Fibroblast of mammary gland (primary cell): ENCODE measurements around the gene MYB.

Experiments
- DNase-seq: peaks from one replicate; pipeline ENCODE4 v3.0.0-alpha.2; 2010; ENCODE audit warnings: low read depth
- H3K4me3 ChIP-seq: 2 replicates; pipeline ENCODE4 v1.5.1; 2011; ENCODE audit warnings: low read depth, mild to moderate bottlenecking, low read length, moderate library complexity; ENCODE audit not compliant: control insufficient read depth
- TF ChIP-seq, protein P1 (sequence below): conservative IDR thresholded peaks from 2 replicates; pipeline ENCODE4 v1.5.1; 2011; ENCODE audit warnings: low read depth, low read length, inconsistent platforms; ENCODE audit not compliant: control insufficient read depth, insufficient read depth

The MYB gene

DNA sequence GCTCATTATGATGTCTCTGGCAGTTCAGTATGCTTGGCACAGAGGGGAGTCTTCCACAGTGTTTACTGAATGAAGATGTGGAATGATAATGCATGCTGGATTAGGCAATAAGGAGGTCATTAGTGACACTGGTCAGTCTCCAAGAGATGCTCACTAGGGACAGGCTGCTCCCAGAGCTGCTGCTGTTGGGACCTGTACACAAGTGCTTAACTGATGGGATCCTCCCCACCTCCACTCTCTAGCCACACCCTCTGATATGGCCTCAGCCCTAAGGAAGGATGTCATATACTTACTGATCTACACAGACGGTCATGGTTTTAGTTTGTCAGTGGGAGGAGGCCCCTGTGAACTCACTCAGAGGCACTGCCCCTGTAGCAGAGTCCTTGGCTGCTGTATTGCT is 73.4 kb downstream of the MYB start:
- H3K4me3 ChIP-seq: no peak overlapping the region
- TF ChIP-seq, protein P1, sequence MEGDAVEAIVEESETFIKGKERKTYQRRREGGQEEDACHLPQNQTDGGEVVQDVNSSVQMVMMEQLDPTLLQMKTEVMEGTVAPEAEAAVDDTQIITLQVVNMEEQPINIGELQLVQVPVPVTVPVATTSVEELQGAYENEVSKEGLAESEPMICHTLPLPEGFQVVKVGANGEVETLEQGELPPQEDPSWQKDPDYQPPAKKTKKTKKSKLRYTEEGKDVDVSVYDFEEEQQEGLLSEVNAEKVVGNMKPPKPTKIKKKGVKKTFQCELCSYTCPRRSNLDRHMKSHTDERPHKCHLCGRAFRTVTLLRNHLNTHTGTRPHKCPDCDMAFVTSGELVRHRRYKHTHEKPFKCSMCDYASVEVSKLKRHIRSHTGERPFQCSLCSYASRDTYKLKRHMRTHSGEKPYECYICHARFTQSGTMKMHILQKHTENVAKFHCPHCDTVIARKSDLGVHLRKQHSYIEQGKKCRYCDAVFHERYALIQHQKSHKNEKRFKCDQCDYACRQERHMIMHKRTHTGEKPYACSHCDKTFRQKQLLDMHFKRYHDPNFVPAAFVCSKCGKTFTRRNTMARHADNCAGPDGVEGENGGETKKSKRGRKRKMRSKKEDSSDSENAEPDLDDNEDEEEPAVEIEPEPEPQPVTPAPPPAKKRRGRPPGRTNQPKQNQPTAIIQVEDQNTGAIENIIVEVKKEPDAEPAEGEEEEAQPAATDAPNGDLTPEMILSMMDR: no peak
- DNase-seq: no peak

DNA sequence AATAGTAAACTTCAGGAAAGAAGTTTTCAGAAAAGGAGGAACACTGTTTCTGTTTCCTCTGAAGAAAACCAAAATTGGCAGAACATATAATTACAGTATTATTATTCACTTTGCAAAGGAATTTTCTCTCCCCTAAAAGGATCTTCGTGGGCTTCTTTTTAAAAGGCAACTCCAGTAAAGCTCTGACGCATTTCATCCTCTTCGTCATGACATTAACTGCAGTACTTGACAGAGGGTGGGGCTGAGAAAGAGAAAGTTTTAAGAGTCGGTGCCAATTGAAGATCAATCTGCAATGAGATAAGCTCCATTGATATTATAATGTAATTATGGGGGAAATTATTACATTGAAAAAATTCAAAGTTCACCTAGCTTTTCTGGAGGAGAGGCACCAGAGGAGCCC is 75.8 kb downstream of the MYB start:
- TF ChIP-seq, protein P1: no peak
- peak; percentile 50 for DNase-seq

DNA sequence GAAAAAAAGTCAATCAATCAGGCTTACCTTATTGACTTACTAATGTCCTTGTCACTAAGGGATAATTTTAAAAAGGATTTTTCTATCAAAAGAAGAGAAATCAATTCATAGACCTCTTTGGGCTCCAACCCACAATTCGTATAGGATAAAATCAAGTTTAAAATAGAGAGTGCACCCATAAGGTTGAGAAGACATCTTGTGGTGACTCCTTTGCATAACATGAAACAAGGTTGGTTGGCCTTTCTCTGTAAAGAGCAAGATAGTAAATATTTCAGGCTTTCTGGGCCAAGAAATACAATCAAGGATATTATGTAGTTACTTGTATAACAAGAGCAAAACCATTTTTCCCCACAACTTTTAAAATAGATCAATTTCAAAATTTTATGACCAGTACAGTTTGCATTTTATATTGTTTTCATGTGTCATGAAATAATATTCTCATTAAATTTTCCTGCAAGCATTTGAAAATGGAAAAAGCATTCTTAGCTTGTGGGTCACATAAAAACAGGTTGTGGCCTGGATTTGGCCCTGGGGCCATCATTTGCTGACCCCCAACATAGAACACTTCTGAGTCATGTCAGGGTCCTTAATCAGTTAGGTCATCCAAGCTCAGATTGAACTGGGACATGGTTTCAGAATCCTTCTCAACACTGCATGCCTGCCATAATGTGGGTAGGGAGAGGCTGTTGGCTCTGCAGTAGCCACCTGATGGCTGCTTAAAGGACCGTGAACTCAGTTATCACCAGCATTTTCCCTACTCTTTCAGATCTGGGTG is 76.7 kb downstream of the MYB start:
- no peak for DNase-seq
- H3K4me3 ChIP-seq: no peak overlapping the region
- TF ChIP-seq, protein P1: peak; percentile 12

More for the DNA sequence above, 75.8 kb downstream of the MYB start:
- no peak overlapping the region for H3K4me3 ChIP-seq

DNA sequence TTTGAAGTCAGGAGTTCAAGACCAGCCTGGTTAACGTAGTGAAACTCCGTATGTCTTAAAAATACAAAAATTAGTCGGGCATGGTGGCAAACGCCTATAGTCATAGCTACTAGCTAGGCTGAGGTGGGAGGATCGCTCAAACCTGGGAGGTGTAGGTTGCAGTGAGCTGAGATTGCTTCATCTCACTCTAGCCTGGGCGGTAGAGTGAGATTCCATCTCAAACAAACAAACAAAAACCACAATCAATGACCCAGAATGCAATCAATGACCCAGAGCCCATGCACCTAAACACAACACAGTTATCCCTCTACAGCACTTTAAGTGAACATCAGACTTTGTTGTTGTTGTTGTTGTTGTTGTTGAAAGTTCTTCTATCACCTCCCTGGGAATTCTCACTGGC is 77.9 kb downstream of the MYB start:
- H3K4me3 ChIP-seq: no peak overlapping the region
- no peak for DNase-seq
- TF ChIP-seq, protein P1: no peak

DNA sequence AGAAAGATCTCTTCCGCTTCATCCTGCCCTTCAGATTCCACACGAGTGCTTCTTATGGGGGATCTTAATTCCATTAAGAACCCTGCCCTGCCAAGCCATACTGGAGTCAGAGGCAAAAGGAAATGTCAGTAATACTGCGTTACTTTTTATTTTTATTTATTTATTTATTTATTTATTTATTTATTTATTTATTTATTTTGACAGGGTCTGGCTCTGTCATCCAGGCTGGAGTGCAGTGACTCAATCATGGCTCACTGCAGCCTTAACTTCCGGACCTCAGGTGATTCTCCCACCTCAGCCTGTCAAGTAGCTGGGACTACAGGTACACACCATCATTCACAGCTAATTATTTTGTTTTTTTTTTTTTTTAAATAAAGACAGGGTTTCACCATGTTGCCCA is 79.5 kb downstream of the MYB start:
- no peak for DNase-seq
- no peak overlapping the region for H3K4me3 ChIP-seq
- TF ChIP-seq, protein P1: no peak

DNA sequence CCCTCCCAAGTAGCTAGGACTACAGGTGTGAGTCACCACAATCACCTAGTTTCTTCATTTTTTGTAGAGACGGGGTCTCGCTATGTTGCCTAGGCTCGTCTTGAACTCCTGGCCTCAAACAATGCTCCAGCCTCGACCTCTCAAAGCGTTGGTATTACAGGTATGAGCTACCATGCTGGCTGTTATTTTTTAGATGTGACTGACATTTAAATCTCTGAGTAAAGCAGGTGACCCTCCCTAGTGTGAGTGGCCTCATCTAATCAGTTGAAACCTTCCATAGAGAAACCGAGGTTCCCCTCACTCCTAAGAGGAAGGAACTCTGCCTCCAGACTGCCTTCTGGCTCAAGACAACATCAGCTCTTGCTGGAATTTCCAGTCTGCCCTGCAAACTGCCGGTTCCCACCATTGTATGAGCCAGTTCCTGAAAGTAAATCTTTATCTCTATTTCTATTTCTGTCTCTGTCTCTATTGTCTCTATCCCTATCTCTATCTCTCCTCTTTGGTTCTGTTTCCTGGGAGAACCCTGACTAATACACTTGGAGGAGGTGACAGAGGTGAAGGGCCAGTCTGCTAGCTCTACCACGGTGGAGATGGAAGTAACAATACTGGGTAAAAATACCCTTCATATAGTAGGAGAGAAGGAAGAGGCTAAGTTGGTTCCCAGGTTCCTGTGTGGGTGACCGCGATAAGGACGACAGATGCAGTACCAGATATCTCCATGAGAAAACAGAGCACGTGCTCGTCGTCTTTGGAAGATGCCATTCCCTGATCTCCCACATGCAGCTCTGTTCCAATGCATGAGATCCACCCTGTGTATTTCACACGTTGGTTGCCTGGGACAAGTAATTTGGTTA is 81.0 kb downstream of the MYB start:
- TF ChIP-seq, protein P1: no peak
- DNase-seq: no peak
- H3K4me3 ChIP-seq: no peak overlapping the region
